ENCODE measurements around the gene PHF11.

- TF ChIP-seq CREB1 (CRISPR knock-in tag; IDR thresholded peaks at IDR 0.05; ENCODE audit: low read depth) (no peak), POLR2AphosphoS5 (IDR thresholded peaks at IDR 0.05; ENCODE audit: low read depth) (no peak), EZH2phosphoT487 (IDR thresholded peaks at IDR 0.05; ENCODE audit: unreplicated experiment) (no peak), EZH2 (IDR thresholded peaks at IDR 0.05; ENCODE audit: low read depth, unreplicated experiment) (no peak), ETS1 (IDR thresholded peaks at IDR 0.05) (no peak), NANOG (IDR thresholded peaks at IDR 0.05; ENCODE audit: borderline replicate concordance) (no peak), STAT1 (IDR thresholded peaks at IDR 0.05; ENCODE audit: unreplicated experiment) (no peak)
- TF ChIP-seq, protein P1, sequence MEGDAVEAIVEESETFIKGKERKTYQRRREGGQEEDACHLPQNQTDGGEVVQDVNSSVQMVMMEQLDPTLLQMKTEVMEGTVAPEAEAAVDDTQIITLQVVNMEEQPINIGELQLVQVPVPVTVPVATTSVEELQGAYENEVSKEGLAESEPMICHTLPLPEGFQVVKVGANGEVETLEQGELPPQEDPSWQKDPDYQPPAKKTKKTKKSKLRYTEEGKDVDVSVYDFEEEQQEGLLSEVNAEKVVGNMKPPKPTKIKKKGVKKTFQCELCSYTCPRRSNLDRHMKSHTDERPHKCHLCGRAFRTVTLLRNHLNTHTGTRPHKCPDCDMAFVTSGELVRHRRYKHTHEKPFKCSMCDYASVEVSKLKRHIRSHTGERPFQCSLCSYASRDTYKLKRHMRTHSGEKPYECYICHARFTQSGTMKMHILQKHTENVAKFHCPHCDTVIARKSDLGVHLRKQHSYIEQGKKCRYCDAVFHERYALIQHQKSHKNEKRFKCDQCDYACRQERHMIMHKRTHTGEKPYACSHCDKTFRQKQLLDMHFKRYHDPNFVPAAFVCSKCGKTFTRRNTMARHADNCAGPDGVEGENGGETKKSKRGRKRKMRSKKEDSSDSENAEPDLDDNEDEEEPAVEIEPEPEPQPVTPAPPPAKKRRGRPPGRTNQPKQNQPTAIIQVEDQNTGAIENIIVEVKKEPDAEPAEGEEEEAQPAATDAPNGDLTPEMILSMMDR (conservative IDR thresholded peaks at IDR 0.05; ENCODE audit: low read depth in 2 of 2): no peak
- TF ChIP-seq, protein P2, sequence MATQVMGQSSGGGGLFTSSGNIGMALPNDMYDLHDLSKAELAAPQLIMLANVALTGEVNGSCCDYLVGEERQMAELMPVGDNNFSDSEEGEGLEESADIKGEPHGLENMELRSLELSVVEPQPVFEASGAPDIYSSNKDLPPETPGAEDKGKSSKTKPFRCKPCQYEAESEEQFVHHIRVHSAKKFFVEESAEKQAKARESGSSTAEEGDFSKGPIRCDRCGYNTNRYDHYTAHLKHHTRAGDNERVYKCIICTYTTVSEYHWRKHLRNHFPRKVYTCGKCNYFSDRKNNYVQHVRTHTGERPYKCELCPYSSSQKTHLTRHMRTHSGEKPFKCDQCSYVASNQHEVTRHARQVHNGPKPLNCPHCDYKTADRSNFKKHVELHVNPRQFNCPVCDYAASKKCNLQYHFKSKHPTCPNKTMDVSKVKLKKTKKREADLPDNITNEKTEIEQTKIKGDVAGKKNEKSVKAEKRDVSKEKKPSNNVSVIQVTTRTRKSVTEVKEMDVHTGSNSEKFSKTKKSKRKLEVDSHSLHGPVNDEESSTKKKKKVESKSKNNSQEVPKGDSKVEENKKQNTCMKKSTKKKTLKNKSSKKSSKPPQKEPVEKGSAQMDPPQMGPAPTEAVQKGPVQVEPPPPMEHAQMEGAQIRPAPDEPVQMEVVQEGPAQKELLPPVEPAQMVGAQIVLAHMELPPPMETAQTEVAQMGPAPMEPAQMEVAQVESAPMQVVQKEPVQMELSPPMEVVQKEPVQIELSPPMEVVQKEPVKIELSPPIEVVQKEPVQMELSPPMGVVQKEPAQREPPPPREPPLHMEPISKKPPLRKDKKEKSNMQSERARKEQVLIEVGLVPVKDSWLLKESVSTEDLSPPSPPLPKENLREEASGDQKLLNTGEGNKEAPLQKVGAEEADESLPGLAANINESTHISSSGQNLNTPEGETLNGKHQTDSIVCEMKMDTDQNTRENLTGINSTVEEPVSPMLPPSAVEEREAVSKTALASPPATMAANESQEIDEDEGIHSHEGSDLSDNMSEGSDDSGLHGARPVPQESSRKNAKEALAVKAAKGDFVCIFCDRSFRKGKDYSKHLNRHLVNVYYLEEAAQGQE (IDR thresholded peaks at IDR 0.05; ENCODE audit: unreplicated experiment): no peak
These were observed 70.7 kb downstream of the PHF11 start for GRCh38 chr13:49566461-49566860.

All from GM23338 (cell line).